ENCODE data around the gene HIVEP1.

- TF ChIP-seq YY1 (tag by site-specific recombination; IDR thresholded peaks at IDR 0.05) (no peak), ZNF785 (tag by site-specific recombination; IDR thresholded peaks at IDR 0.05) (no peak), ZNF24 (tag by site-specific recombination; IDR thresholded peaks at IDR 0.05) (no peak), HOXD13 (CRISPR knock-in tag; IDR thresholded peaks at IDR 0.05; ENCODE audit: borderline replicate concordance) (no peak), ZNF48 (tag by site-specific recombination; IDR thresholded peaks at IDR 0.05) (no peak), ZNF404 (tag by site-specific recombination; IDR thresholded peaks at IDR 0.05) (no peak), ZNF138 (tag by site-specific recombination; IDR thresholded peaks at IDR 0.05; ENCODE audit: borderline replicate concordance) (no peak)
- TF ChIP-seq, protein P1, sequence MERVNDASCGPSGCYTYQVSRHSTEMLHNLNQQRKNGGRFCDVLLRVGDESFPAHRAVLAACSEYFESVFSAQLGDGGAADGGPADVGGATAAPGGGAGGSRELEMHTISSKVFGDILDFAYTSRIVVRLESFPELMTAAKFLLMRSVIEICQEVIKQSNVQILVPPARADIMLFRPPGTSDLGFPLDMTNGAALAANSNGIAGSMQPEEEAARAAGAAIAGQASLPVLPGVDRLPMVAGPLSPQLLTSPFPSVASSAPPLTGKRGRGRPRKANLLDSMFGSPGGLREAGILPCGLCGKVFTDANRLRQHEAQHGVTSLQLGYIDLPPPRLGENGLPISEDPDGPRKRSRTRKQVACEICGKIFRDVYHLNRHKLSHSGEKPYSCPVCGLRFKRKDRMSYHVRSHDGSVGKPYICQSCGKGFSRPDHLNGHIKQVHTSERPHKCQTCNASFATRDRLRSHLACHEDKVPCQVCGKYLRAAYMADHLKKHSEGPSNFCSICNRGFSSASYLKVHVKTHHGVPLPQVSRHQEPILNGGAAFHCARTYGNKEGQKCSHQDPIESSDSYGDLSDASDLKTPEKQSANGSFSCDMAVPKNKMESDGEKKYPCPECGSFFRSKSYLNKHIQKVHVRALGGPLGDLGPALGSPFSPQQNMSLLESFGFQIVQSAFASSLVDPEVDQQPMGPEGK (tag by site-specific recombination; IDR thresholded peaks at IDR 0.05) = no peak
- TF ChIP-seq, protein P2, sequence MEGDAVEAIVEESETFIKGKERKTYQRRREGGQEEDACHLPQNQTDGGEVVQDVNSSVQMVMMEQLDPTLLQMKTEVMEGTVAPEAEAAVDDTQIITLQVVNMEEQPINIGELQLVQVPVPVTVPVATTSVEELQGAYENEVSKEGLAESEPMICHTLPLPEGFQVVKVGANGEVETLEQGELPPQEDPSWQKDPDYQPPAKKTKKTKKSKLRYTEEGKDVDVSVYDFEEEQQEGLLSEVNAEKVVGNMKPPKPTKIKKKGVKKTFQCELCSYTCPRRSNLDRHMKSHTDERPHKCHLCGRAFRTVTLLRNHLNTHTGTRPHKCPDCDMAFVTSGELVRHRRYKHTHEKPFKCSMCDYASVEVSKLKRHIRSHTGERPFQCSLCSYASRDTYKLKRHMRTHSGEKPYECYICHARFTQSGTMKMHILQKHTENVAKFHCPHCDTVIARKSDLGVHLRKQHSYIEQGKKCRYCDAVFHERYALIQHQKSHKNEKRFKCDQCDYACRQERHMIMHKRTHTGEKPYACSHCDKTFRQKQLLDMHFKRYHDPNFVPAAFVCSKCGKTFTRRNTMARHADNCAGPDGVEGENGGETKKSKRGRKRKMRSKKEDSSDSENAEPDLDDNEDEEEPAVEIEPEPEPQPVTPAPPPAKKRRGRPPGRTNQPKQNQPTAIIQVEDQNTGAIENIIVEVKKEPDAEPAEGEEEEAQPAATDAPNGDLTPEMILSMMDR (tag by site-specific recombination; IDR thresholded peaks at IDR 0.05) = no peak
- TF ChIP-seq, protein P3, sequence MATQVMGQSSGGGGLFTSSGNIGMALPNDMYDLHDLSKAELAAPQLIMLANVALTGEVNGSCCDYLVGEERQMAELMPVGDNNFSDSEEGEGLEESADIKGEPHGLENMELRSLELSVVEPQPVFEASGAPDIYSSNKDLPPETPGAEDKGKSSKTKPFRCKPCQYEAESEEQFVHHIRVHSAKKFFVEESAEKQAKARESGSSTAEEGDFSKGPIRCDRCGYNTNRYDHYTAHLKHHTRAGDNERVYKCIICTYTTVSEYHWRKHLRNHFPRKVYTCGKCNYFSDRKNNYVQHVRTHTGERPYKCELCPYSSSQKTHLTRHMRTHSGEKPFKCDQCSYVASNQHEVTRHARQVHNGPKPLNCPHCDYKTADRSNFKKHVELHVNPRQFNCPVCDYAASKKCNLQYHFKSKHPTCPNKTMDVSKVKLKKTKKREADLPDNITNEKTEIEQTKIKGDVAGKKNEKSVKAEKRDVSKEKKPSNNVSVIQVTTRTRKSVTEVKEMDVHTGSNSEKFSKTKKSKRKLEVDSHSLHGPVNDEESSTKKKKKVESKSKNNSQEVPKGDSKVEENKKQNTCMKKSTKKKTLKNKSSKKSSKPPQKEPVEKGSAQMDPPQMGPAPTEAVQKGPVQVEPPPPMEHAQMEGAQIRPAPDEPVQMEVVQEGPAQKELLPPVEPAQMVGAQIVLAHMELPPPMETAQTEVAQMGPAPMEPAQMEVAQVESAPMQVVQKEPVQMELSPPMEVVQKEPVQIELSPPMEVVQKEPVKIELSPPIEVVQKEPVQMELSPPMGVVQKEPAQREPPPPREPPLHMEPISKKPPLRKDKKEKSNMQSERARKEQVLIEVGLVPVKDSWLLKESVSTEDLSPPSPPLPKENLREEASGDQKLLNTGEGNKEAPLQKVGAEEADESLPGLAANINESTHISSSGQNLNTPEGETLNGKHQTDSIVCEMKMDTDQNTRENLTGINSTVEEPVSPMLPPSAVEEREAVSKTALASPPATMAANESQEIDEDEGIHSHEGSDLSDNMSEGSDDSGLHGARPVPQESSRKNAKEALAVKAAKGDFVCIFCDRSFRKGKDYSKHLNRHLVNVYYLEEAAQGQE (tag by site-specific recombination; IDR thresholded peaks at IDR 0.05) = no peak
These were observed 11.9 kb upstream of the HIVEP1 start for GRCh38 chr6:12000174-12000573.

All from HEK293 (cell line).